Measurements from ENCODE around the gene EFCAB5. TPM values are rescaled to one million over a fixed set of nuclear protein-coding genes. Genes with fewer than 3 reads are reported as not detected.

EFCAB5 gene
- total and polyA plus RNA-seq, 2 of the 8 experiments (the other 6 are each of a cell fraction or from before 2014, with no cell fraction given), result 0.05 to 0.34 TPM

GRCh38 chr17:30116345-30116660 is 174.9 kb downstream of the EFCAB5 start:
- Histone ChIP-seq H2BK15ac (ENCODE audit: low read length) (no peak overlapping the region), H2BK20ac (ENCODE audit: low read length) (no peak overlapping the region), H3K27ac (ENCODE audit: low read depth, low read length) (peak overlapping the region; percentile 98), H4K5ac (ENCODE audit: insufficient read length, low read depth, low read length) (peak overlapping the region; percentile 93), H3K79me2 (ENCODE audit: control insufficient read depth in 1 of 2, insufficient read depth in 2 of 2, low read length in 2 of 2) (peaks cover 0 to 44% of the 10 kb centered on the region in 2 experiments; a peak in 3 of 4 replicates), H3K9ac (replicated peaks in 1 of 4; ENCODE audit: extremely low read depth in 1 of 4, low read depth in 3 of 4, low read length in 3 of 4) (peak overlapping the region; percentile 43 to 100 (median 100)), H3K4me2 (ENCODE audit: insufficient read depth in 1 of 2, low read depth in 2 of 2, low read length in 2 of 2) (peak overlapping the region; percentile 68 to 72), H3K27me3 (replicated peaks in 1 of 4; ENCODE audit: control insufficient read depth in 3 of 4, extremely low read depth in 1 of 4, insufficient read depth in 3 of 4, low read length in 3 of 4) (no peaks in the 10 kb centered on the region), H4K91ac (replicated peaks; ENCODE audit: insufficient read length, low read length) (peak overlapping the region; percentile 87), H4K20me1 (replicated peaks in 1 of 2; ENCODE audit: control insufficient read depth in 1 of 2, insufficient read depth in 2 of 2, low read length in 2 of 2) (peaks cover 0 to 1% of the 10 kb centered on the region in 2 experiments), H2BK5ac (ENCODE audit: low read depth, low read length) (peak overlapping the region; percentile 94), H2AK5ac (ENCODE audit: low read depth, low read length) (no peak overlapping the region), H3K4me1 (replicated peaks in 1 of 4; ENCODE audit: control insufficient read depth in 3 of 4, insufficient read depth in 4 of 4, low read length in 3 of 4) (no peaks in the 10 kb centered on the region), H3K36me3 (ENCODE audit: control insufficient read depth in 2 of 4, insufficient read depth in 4 of 4, low read length in 3 of 4) (peaks cover 0 to 15% (median 0%) of the 10 kb centered on the region in 4 experiments; a peak in 3 of 8 replicates), H3K4me3 (ENCODE audit: extremely low read depth in 1 of 4, insufficient read depth in 2 of 4, low read depth in 3 of 4, low read length in 4 of 4) (peak overlapping the region; percentile 80 to 100 (median 94)), H4K8ac (ENCODE audit: extremely low read depth, insufficient read depth, low read length) (peak overlapping the region; percentile 92; the same call in 1 of the 2 replicates), H3K4ac (replicated peaks; ENCODE audit: insufficient read length, low read depth, low read length) (no peak overlapping the region), H3K23me2 (ENCODE audit: low read depth, low read length) (peaks cover 5% of the 10 kb centered on the region), H2BK120ac (replicated peaks; ENCODE audit: low read depth, low read length) (no peak overlapping the region), H2AFZ (ENCODE audit: low read length) (peak overlapping the region; percentile 45), H3K56ac (replicated peaks; ENCODE audit: insufficient read length, low read depth, low read length) (peak overlapping the region; percentile 97), H3K18ac (ENCODE audit: extremely low read depth, low read length) (peak overlapping the region; percentile 75), H2BK12ac (ENCODE audit: low read depth, low read length) (no peak overlapping the region; the same call in 1 of the 2 replicates), H3K14ac (ENCODE audit: insufficient read length) (no peak overlapping the region), H3K23ac (ENCODE audit: insufficient read length) (no peak overlapping the region), H3K79me1 (ENCODE audit: low read depth, low read length) (no peaks in the 10 kb centered on the region), H3K9me3 (ENCODE audit: insufficient read depth in 2 of 2, low read depth in 1 of 2, low read length in 1 of 2) (no peaks in the 10 kb centered on the region)
- ChIA-PET POLR2A (ENCODE audit: partially characterized antibody) (interaction anchor here (0.9 to 1.8 kb wide), 3 partner anchors 8 to 12 kb away, joined by 6 to 7 read pairs (median 7); no protein-coding TSS in a partner anchor), CTCF (ENCODE audit: partially characterized antibody) (interaction anchor here (0.8 to 1.5 kb wide), 2 partner anchors 9 to 12 kb away, joined by 3 to 7 read pairs; no protein-coding TSS in a partner anchor)
- TF ChIP-seq CTBP2 (IDR thresholded peaks at IDR 0.05; ENCODE audit: borderline replicate concordance, insufficient read depth, insufficient read length, low read length) (no peak), GABPA (IDR thresholded peaks at IDR 0.05; ENCODE audit: borderline replicate concordance, insufficient read depth, low read length) (no peak), ATF3 (IDR thresholded peaks at IDR 0.05; ENCODE audit: insufficient read depth, low read depth, low read length) (no peak), NRF1 (IDR thresholded peaks at IDR 0.05; ENCODE audit: low read depth, low read length) (no peak), KDM5A (IDR thresholded peaks at IDR 0.05; ENCODE audit: low read length) (no peak), CREB1 (IDR thresholded peaks at IDR 0.05) (no peak), RXRA (IDR thresholded peaks at IDR 0.05; ENCODE audit: insufficient read depth, low read depth, low read length) (no peak), SIN3A (conservative IDR thresholded peaks at IDR 0.05 in 1 of 2, IDR thresholded peaks at IDR 0.05 in 1 of 2; ENCODE audit: low read depth in 1 of 2, low read length in 2 of 2) (no peak), KDM4A (IDR thresholded peaks at IDR 0.05; ENCODE audit: low read depth, low read length, severe bottlenecking) (no peak)
- DNase-seq (ENCODE audit: low read depth in 1 of 2, low spot score in 2 of 2) (no peak), FAIRE-seq (no peak)
- WGBS, 2 experiments (ENCODE audit: extremely low coverage in 1 of 2, insufficient coverage in 1 of 2, insufficient read length in 1 of 2, insufficient replicate concordance in 2 of 2, low coverage in 1 of 2, low lambda C conversion rate in 2 of 2, missing lambda C conversion rate in 1 of 2), result 19% methylated on average over 10 of the region's 10 CpGs; no CpG with 5 or more reads in 1 of the 2 experiments
